ENCODE measurements around the gene CRADD. TPM values are rescaled to one million over a fixed set of nuclear protein-coding genes. Genes with fewer than 3 reads are reported as not detected.

Gene CRADD
- total and polyA plus RNA-seq, 10 of the 15 experiments (the other 5 are each of a cell fraction or from before 2014, with no cell fraction given): 7.6 to 15.5 (median 11.7) TPM

GRCh38 chr12:93762912-93763553, 85.9 kb downstream of the CRADD start:
- DNase-seq (ENCODE audit: low read depth, low spot score) (no peak), FAIRE-seq (no peak), ATAC-seq (no peak)
- BruUV-seq (replicated peaks): no TSS peak
- H2AFZ ChIP-seq (ENCODE audit: control insufficient read depth, low read depth, low read length): no peak overlapping the region
- H3K79me2 ChIP-seq (ENCODE audit: control insufficient read depth, insufficient read depth, low read length): no peaks in the 10 kb centered on the region
- ChIA-PET CTCF (interaction anchor here (0.8 to 2.6 kb wide), 2 partner anchors 194 to 338 kb away, joined by 3 to 8 read pairs; no protein-coding TSS in a partner anchor), POLR2A (interaction anchor here (0.6 kb wide), 1 partner anchor 297 kb away, joined by 3 read pairs; no protein-coding TSS in a partner anchor), RAD21 (ENCODE audit: unreplicated experiment) (no interaction called here), SMC1A (ENCODE audit: uncharacterized antibody, unreplicated experiment) (interaction anchor here (0.8 to 1.5 kb wide), 4 partner anchors 26 to 339 kb away, joined by 3 to 4 read pairs (median 3); no protein-coding TSS in a partner anchor)
- intact Hi-C loops (cut with micrococcal nuclease; ENCODE audit: unreplicated experiment): no loop called here
- H3K9me3 ChIP-seq (replicated peaks; ENCODE audit: control insufficient read depth, insufficient read depth, low read length): no peaks in the 10 kb centered on the region
- in situ Hi-C loops (cut with MboI): no loop called here
- WGBS (ENCODE audit: insufficient coverage, insufficient replicate concordance, low lambda C conversion rate, missing lambda C conversion rate): 53% methylated on average over 3 of the region's 3 CpGs
- H3K4me1 ChIP-seq (ENCODE audit: control insufficient read depth, insufficient read depth, low read length): no peaks in the 10 kb centered on the region
- no peaks in the 10 kb centered on the region for H3K27me3 ChIP-seq (replicated peaks in 1 of 2; ENCODE audit: control insufficient read depth in 2 of 2, insufficient read depth in 2 of 2, low read length in 1 of 2)
- H3K4me3 ChIP-seq: no peak overlapping the region
- no peak overlapping the region for H3K4me2 ChIP-seq (ENCODE audit: control insufficient read depth, insufficient read depth)
- no peaks in the 10 kb centered on the region for H4K20me1 ChIP-seq (ENCODE audit: control insufficient read depth, insufficient read depth)
- H3K27ac ChIP-seq (ENCODE audit: control insufficient read depth, insufficient read depth): no peak overlapping the region
- H3K36me3 ChIP-seq (ENCODE audit: control insufficient read depth in 2 of 2, insufficient read depth in 2 of 2, low read length in 1 of 2): no peaks in the 10 kb centered on the region
- TF ChIP-seq ZNF384 (IDR thresholded peaks at IDR 0.05; ENCODE audit: borderline replicate concordance, low read depth, low read length): no peak
- TF ChIP-seq ZBTB4 (CRISPR knock-in tag; IDR thresholded peaks at IDR 0.05): no peak
- no peak for TF ChIP-seq RUNX3 (IDR thresholded peaks at IDR 0.05; ENCODE audit: low read length)
- no peak for TF ChIP-seq TARDBP (IDR thresholded peaks at IDR 0.05; ENCODE audit: borderline replicate concordance)
- TF ChIP-seq, protein P1, sequence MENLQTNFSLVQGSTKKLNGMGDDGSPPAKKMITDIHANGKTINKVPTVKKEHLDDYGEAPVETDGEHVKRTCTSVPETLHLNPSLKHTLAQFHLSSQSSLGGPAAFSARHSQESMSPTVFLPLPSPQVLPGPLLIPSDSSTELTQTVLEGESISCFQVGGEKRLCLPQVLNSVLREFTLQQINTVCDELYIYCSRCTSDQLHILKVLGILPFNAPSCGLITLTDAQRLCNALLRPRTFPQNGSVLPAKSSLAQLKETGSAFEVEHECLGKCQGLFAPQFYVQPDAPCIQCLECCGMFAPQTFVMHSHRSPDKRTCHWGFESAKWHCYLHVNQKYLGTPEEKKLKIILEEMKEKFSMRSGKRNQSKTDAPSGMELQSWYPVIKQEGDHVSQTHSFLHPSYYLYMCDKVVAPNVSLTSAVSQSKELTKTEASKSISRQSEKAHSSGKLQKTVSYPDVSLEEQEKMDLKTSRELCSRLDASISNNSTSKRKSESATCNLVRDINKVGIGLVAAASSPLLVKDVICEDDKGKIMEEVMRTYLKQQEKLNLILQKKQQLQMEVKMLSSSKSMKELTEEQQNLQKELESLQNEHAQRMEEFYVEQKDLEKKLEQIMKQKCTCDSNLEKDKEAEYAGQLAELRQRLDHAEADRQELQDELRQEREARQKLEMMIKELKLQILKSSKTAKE (IDR thresholded peaks at IDR 0.05; ENCODE audit: low read depth, poor library complexity, severe bottlenecking): no peak
- no peak for TF ChIP-seq CBX5 (IDR thresholded peaks at IDR 0.05; ENCODE audit: low read depth)
- TF ChIP-seq SREBF2 (IDR thresholded peaks at IDR 0.05; ENCODE audit: low read length): no peak
- TF ChIP-seq CHD4 (IDR thresholded peaks at IDR 0.05): no peak
- no peak for TF ChIP-seq ZBED1 (IDR thresholded peaks at IDR 0.05; ENCODE audit: borderline replicate concordance)
- no peak for TF ChIP-seq SUPT20H (IDR thresholded peaks at IDR 0.05; ENCODE audit: borderline replicate concordance, control insufficient read depth, low read depth, low read length)
- no peak for TF ChIP-seq POU2F2 (IDR thresholded peaks at IDR 0.05; ENCODE audit: borderline replicate concordance, low read depth, low read length)
- no peak for TF ChIP-seq HDAC2 (IDR thresholded peaks at IDR 0.05)
- TF ChIP-seq ELK1 (IDR thresholded peaks at IDR 0.05; ENCODE audit: low read depth, low read length): no peak
- no peak for TF ChIP-seq SP1 (IDR thresholded peaks at IDR 0.05; ENCODE audit: low read depth, low read length)
- H3K9ac ChIP-seq (ENCODE audit: control insufficient read depth, insufficient read depth, low read length): no peak overlapping the region

Measured in GM12878 (cell line).